Measurements from ENCODE around the gene DVL3. TPM values are rescaled to one million over a fixed set of nuclear protein-coding genes. Genes with fewer than 3 reads are reported as not detected.
A peak's percentile ranks its signal among the peaks of the same experiment; 100 is the strongest.

Gene DVL3
- polyA plus RNA-seq, 12 donors: 65.3 to 104 (median 83.6) TPM; not detected in 1

GRCh38 chr3:184174646-184175492 lies 19.7 kb downstream of the DVL3 start, which contains the start of gene AP2M1:
TSS of gene AP2M1 (plus strand) at chr3:184174855. CDS start at chr3:184176994, 2,139 bp downstream.
- DNase-seq: peak; percentile 98

- DNase-seq: no peak
These were observed 20.3 kb downstream of the DVL3 start for GRCh38 chr3:184175506-184175905.

- no peak for DNase-seq
These were observed 20.8 kb downstream of the DVL3 start for GRCh38 chr3:184175981-184176376.

GRCh38 chr3:184176377-184177330 lies 21.5 kb downstream of the DVL3 start:
- peak; percentile 59 for DNase-seq

GRCh38 chr3:184177331-184177731 lies 22.2 kb downstream of the DVL3 start:
- DNase-seq: no peak

- DNase-seq: no peak
These were observed 22.7 kb downstream of the DVL3 start for GRCh38 chr3:184177767-184178306.

- no peak for DNase-seq
These were observed 23.5 kb downstream of the DVL3 start for GRCh38 chr3:184178521-184179138.

- DNase-seq: no peak
These were observed 25.0 kb downstream of the DVL3 start for GRCh38 chr3:184180165-184180564.

- DNase-seq: no peak
These were observed 26.4 kb downstream of the DVL3 start for GRCh38 chr3:184181596-184181995.

GRCh38 chr3:184183679-184184078 lies 28.5 kb downstream of the DVL3 start:
- no peak for DNase-seq

GRCh38 chr3:184184546-184185230 lies 29.5 kb downstream of the DVL3 start:
- no peak for DNase-seq

GRCh38 chr3:184185461-184186183 lies 30.4 kb downstream of the DVL3 start:
- DNase-seq: peak; percentile 100

GRCh38 chr3:184186184-184186901 lies 31.2 kb downstream of the DVL3 start, which contains the start of gene ABCF3:
TSS of gene ABCF3 (plus strand) at chr3:184186199. CDS start at chr3:184186208, 9 bp downstream.
- DNase-seq: no peak

- DNase-seq: no peak
These were observed 31.7 kb downstream of the DVL3 start for GRCh38 chr3:184186902-184187207.

GRCh38 chr3:184188080-184188479 lies 32.9 kb downstream of the DVL3 start:
- DNase-seq: no peak

GRCh38 chr3:184189421-184189820 lies 34.2 kb downstream of the DVL3 start:
- no peak for DNase-seq

GRCh38 chr3:184192889-184193288 lies 37.7 kb downstream of the DVL3 start:
- no peak for DNase-seq

GRCh38 chr3:184193991-184194539 lies 38.9 kb downstream of the DVL3 start:
- no peak for DNase-seq

- no peak for DNase-seq
These were observed 41.4 kb downstream of the DVL3 start for GRCh38 chr3:184196536-184196935.
